Esophagus squamous epithelium (tissue), 4 donors: ENCODE measurements around the gene ABCB1.
"Not testable (repeated sequence)": the region's sequence is repeated elsewhere in the genome, so short reads cannot be mapped to it uniquely, and the experiment has no call there.

Experiments used
- CTCF ChIP-seq, 6 experiments: fragments of 450-650 bp in 4 of 6; fragments of 200-600 bp in 2 of 6; sonication (generic) in 2 of 6; IDR thresholded peaks; one replicate each; pipeline ENCODE4 v1.5.1; 2016 to 2019; ENCODE audit warnings: antibody characterized with exemption in 6 of 6, mild to moderate bottlenecking in 4 of 6, moderate library complexity in 4 of 6
- POLR2A ChIP-seq, 4 donors: fragments of 450-650 bp; IDR thresholded peaks; one replicate each; pipeline ENCODE4 v1.6.1; 2017; ENCODE audit warnings: antibody characterized with exemption in 4 of 4, mild to moderate bottlenecking in 4 of 4, moderate library complexity in 3 of 4

GRCh38 chr7:87464830-87465533, 135.7 kb downstream of the ABCB1 start:
- TF ChIP-seq POLR2A, CTCF (IDR thresholded peaks at IDR 0.05): not testable (repeated sequence)
